GM12891 (cell line): ENCODE data around the gene SPAG16.

Experiments used
- DNase-seq: peaks from one replicate; pipeline ENCODE4 v3.0.0; 2011; ENCODE audit warnings: low spot score; ENCODE audit not compliant: insufficient read length
- FAIRE-seq: peaks from 2 replicates; lab custom pipeline; 2011; peaks lifted over from hg19 to GRCh38; lab: Jason Lieb, UNC
- PAX5 ChIP-seq: IDR thresholded peaks from 2 replicates; pipeline ENCODE4 v1.6.1; 2011; ENCODE audit warnings: low read length, moderate library complexity, mild to moderate bottlenecking; ENCODE audit not compliant: insufficient read depth, severe bottlenecking
- POLR2A ChIP-seq: IDR thresholded peaks from 2 replicates; pipeline ENCODE4 v1.6.1; 2011; ENCODE audit warnings: low read depth, low read length, control low read depth
- POLR2AphosphoS5 ChIP-seq: IDR thresholded peaks from 2 replicates; pipeline ENCODE4 v1.6.1; 2011; ENCODE audit warnings: low read depth, low read length, control low read depth
- POU2F2 ChIP-seq: IDR thresholded peaks from 2 replicates; pipeline ENCODE4 v1.6.1; 2011; ENCODE audit warnings: low read depth, mild to moderate bottlenecking, control low read depth, low read length, moderate library complexity
- SPI1 ChIP-seq: IDR thresholded peaks from 2 replicates; pipeline ENCODE4 v1.6.1; 2011; ENCODE audit warnings: low read depth, low read length, control low read depth
- TAF1 ChIP-seq: IDR thresholded peaks from 2 replicates; pipeline ENCODE4 v1.6.1; 2011; ENCODE audit warnings: low read depth, low read length, control low read depth

Gene SPAG16

GRCh38 chr2:214104967-214105366 lies 820.7 kb downstream of the SPAG16 start:
- no peak for DNase-seq
- no peak for FAIRE-seq
- no peak for TF ChIP-seq POLR2A
- TF ChIP-seq POU2F2, result no peak
- no peak for TF ChIP-seq PAX5
- TF ChIP-seq SPI1, result no peak
- no peak for TF ChIP-seq TAF1

GRCh38 chr2:214107726-214108125 lies 823.5 kb downstream of the SPAG16 start:
- no peak for FAIRE-seq
- TF ChIP-seq TAF1, result no peak
- no peak for TF ChIP-seq POU2F2
- TF ChIP-seq PAX5, result no peak
- no peak for TF ChIP-seq SPI1
- no peak for TF ChIP-seq POLR2AphosphoS5
- TF ChIP-seq POLR2A, result no peak
- no peak for DNase-seq

GRCh38 chr2:214108598-214108997 lies 824.3 kb downstream of the SPAG16 start:
- TF ChIP-seq TAF1, result no peak
- TF ChIP-seq POLR2AphosphoS5, result no peak
- no peak for TF ChIP-seq SPI1
- TF ChIP-seq POU2F2, result no peak
- no peak for TF ChIP-seq POLR2A
- no peak for TF ChIP-seq PAX5
- DNase-seq (no peak), FAIRE-seq (no peak)

GRCh38 chr2:214117054-214117453 lies 832.8 kb downstream of the SPAG16 start:
- no peak for TF ChIP-seq POLR2A
- no peak for TF ChIP-seq PAX5
- no peak for TF ChIP-seq SPI1
- DNase-seq (no peak), FAIRE-seq (no peak)

GRCh38 chr2:214126135-214126534 lies 841.9 kb downstream of the SPAG16 start:
- no peak for TF ChIP-seq PAX5
- TF ChIP-seq TAF1, result no peak
- TF ChIP-seq POLR2A, result no peak
- TF ChIP-seq SPI1, result no peak
- no peak for TF ChIP-seq POLR2AphosphoS5
- no peak for TF ChIP-seq POU2F2
- DNase-seq (no peak), FAIRE-seq (no peak)

GRCh38 chr2:214127170-214127569 lies 842.9 kb downstream of the SPAG16 start:
- TF ChIP-seq POLR2AphosphoS5 (no peak), TAF1 (no peak), POLR2A (no peak), PAX5 (no peak), SPI1 (no peak), POU2F2 (no peak)
- FAIRE-seq, result no peak
- no peak for DNase-seq

GRCh38 chr2:214127571-214127970 lies 843.3 kb downstream of the SPAG16 start:
- no peak for DNase-seq
- FAIRE-seq, result no peak
- TF ChIP-seq SPI1, result no peak
- TF ChIP-seq POLR2AphosphoS5, result no peak
- TF ChIP-seq PAX5, result no peak
- TF ChIP-seq TAF1, result no peak
- no peak for TF ChIP-seq POU2F2
- TF ChIP-seq POLR2A, result no peak

GRCh38 chr2:214128040-214128439 lies 843.8 kb downstream of the SPAG16 start:
- DNase-seq (no peak), FAIRE-seq (no peak)
- TF ChIP-seq SPI1, result no peak
- no peak for TF ChIP-seq PAX5
- no peak for TF ChIP-seq POU2F2
- no peak for TF ChIP-seq POLR2AphosphoS5
- TF ChIP-seq TAF1, result no peak
- no peak for TF ChIP-seq POLR2A

GRCh38 chr2:214130114-214130513 lies 845.9 kb downstream of the SPAG16 start:
- no peak for FAIRE-seq
- DNase-seq, result no peak
- TF ChIP-seq POU2F2 (no peak), POLR2A (no peak), TAF1 (no peak), SPI1 (no peak), POLR2AphosphoS5 (no peak), PAX5 (no peak)

GRCh38 chr2:214135966-214136365 lies 851.7 kb downstream of the SPAG16 start:
- TF ChIP-seq PAX5 (no peak), SPI1 (no peak), TAF1 (no peak), POU2F2 (no peak), POLR2A (no peak), POLR2AphosphoS5 (no peak)
- DNase-seq (no peak), FAIRE-seq (no peak)
